Embryonic facial prominence (tissue), 1 donor: ENCODE results near the gene DBN1.
"Not testable (repeated sequence)": the region's sequence is repeated elsewhere in the genome, so short reads cannot be mapped to it uniquely, and the experiment has no call there.

Experiments
- DNase-seq: peaks from one replicate; pipeline ENCODE4 v3.0.0-alpha.2; 2016; ENCODE audit errors: extremely low spot score

DBN1 gene

DNA sequence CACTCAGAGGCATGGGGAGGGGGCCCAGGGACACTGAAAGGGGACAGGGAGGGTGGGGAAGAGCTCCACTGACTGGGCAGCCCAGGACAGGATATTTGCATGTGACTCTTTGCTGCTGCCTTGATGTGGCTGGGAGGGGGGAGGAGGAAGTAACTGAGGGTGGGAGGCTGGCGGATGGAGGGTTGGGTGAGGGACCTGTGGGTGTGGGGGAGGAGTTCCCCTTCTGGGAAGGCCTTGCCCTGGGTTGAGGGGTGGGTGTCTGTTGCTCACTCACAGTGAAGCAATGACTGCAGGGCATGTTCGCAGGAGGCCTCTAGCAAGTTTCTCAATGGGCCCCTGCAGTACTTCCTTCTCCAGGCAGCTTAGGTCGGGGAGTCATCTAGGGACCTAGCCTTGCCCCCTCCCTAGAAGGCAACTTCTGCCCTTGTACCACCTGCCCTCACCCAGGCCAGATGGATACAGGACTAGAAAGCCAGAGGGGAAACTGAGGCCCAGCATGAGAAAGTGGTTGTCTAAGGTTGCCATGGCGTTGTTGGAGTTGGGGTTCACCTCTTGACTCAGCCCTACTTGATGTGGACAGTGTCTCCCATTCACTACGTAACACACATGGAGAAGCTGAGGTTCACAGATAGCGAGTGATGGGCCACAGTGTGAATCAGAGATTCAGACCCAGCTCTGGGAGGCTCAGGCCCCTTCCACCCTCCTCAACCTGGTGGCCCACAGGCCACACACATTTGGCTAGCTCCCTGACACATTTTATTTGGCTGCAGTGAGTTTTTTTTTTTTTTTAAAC is 44.0 kb downstream of the DBN1 start:
- no peak for DNase-seq

DNA sequence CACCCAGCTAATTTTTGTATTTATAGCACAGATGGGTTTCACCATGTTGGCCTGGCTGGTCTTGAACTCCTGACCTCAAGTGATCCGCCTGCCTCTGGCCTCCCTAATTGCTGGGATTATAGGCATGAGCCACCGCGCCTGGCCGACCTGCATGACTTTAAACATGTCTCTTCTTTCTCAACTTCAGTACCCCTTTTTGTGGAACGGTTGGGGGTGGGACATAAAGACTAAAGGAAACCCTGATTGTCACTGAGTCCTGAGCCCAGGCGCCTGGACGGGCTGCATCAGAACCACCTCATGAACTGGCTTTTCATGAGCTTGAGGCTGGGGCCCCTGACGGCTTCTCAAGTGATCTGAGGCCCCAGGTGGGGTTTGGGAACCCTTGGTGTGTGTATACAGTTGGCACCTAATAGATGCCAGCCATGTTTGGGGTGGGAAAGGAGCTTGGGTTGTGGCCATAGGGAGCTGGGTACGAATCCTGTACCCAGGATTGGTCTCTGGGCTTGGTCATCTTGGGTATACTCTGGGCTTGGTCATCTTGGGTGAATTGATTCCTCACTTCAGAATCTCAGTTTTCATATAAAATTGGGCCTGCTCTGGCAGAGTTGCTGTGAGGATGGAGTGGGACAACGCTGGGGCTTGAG is 44.7 kb downstream of the DBN1 start:
- no peak for DNase-seq

DNA sequence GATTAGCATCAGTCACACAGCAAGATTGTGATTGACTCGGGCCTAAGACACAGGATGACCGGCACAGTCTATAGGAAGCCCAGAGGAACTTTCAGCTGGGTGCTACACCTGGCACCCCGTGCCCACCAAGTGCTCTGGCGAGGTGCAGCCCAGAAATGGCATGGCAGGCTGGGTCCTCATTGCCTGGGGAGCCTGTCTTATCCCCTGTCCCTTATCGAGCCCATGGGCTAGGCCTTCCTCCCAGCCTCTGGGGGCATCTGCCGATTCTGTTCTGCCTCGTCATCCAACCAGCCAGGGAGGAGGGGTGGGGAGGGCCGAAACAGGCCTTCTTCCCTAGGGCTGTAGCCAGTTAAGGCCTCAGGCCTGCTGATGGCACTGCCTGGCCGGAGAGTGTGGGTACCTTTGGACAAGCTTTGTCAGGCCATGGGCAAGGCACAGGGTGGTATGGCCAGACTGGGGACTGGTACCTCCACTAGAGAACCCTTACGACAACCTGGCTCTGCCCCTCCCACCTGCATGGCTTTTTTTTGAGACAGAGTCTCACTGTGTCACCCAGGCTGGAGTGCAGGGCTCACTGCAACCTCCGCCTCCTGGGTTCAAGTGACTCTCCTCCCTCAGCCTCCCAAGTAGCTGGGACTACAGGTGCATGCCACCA is 45.4 kb downstream of the DBN1 start:
- no peak for DNase-seq

DNA sequence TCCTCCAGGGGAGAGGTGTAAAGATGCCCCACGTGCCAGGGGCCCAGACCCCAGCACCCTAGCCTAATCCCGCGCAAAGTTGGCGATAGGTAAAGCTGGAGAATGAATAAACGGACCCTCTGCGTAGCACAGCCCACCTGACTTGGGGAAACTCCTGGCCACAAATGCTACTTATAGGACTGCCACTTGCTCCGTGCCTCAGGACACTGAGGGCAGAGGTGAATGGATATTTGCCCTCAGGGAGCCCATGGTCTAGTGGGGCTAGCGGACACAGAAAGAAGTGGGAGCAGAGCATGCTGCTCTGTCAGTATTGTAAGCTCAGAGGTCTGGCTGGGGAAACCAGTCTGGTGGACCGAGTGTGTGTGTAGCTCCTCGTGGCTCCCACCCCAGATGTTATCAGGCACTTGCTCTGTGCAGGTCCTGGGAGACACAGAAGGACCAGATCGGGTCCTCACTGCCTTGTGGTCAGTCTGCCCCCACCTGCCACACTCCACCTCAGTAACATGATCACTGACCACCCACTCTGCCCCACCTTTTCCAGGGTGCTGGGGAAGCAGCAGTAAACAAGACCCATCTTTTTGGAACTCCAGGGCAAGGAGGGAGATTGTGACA is 46.1 kb downstream of the DBN1 start:
- no peak for DNase-seq

DNA sequence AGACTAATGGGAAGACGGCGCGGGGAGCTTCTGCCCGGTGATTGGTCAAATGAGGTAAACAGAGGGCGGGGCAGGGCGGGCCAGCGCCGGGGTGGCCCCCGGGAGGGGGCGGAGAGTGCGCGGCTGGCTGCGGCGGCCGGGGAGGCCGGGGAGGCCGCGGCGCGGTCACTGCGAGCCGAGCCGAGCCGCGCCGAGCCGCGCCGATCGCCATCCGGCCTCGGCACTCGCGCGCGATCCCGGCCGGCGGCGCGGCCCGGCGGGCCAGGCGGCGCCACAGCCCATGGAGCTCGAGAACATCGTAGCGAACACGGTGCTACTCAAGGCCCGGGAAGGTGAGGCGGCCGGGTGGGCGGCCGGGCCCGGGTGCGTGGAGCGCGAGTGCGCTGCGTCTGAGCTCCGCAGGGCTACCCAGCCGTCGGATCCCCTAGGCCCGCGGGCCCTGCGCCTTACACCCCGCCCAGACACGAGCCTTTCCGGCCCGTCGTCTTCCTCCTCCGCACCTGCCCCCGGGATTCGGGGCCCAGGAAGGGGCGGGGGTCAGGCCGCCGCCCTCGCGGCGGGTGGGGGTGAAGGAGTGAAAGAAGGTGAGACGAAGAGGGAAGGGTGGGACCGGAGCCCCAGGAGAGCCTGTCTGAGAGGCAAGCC is 46.7 kb downstream of the DBN1 start, which contains the start of gene GRK6:
TSS of gene GRK6 (plus strand) at position 111 of the 645 bp plus-strand sequence. CDS start at position 281, 170 bp downstream.
- no peak for DNase-seq

DNA sequence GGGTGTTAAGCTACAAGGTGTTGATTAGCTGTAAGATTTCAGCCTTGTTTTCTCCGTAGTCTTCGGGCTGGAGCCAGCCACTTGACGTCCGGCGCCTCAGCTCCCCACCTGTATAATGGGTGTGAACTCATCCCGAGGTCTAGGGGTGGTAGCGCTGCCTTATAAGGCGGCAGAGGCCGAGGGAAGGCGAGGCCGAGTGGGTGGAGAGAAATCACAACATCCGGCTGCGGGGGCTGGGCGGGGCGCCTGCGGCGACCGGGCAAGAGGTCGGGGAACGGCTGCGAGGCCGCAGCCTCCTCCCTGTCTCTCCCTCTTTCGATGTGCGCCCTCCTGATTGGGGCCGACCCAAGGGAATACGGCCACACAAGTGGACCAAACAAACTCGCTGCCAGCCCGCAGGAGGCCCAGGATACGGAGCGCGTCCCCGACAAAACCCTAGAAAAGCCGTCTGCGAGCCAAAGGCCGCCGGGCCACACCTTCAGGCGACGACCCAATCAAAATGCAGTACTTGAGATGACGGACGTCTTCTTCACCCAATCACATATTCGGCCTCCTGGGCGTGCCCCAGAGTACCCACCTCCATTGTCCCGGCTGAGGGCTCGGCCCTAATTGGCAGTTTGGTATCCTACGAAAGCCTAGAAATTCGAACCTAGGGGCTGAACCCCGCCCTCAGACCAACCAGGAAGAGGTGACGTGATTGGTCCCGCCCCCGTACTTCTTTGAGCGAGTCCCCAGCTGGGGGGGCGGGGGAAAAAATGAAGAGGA is 47.5 kb downstream of the DBN1 start:
- DNase-seq, result peak; percentile 100

DNA sequence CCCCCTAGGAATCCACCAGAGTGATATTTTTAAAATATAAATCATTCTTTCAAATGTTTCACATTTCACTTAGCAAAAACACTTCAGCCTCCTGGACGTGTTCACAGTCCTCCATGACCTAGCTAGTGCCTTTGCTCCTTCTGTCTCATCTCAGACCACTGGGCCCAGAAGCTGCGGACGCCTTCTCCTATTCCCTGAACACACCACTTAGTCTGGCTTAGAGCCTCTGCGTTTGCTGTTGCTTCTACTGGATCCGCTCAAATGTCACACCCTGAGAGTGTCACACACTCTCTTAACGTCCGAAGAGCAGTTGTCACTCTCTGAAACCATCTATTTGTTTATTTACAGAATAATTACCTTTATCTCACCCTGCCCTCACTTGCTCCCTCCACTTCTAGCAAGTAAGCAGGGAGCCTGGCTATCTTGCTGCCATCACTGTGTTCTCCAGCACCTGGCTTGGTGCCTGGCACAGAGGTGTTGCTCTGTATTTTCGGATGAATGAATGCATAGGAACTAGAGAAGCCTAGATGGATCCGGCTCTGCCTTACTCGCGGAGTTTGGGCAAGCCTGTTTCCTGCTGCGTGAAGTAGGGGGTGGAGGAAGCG is 48.1 kb downstream of the DBN1 start:
- no peak for DNase-seq

DNA sequence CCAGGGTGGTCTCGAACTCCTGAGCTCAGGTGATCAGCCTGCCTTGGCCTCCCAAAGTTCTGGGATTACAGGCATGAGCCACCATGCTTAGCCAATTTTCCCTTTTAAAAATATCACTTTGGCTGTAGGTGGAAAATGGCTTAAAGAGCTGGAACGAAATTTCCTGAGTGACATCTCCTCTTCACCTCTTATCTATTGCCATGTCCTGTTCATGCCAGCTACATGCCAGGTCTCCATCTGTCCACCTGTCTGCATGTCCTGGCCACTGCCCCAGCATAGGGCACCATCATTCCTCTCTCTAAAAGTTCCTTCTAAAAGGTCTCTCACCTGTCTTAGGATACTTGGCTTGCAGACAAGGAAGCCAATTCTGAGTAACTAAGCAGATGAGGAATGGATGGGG is 49.8 kb downstream of the DBN1 start:
- no peak for DNase-seq

DNA sequence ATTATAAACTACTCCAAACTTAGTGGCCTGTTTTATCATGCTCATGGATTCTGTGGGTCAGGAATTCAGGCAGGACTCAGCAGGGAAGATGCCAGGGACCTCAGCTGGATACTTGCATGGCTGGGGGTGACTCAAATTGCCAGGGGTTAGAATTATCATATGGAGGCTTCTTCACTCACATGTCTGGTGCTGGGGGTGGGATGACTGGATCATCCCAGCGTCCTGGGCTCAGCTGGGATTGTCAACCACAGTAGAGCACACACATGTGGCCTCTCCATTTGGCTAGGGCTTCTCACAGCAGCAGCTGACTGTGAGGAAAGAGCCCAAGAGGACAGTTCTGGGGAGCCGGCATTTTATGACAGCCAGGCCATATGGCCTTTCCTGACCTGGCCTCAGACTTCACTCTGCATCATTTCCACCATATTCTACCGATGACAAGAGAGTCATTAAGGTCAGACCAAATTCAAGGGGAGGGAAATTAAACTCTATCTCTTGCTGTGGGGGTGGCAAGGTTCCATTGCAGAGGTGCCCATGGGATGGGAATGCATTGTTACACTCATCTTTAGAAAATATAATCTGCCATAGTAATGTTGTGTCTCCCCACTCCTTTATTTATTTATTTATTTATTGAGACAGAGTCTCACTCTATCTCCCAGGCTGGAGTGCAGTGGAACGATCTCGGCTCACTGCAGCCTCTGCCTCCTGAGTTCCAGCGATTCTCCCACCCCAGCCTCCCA is 52.2 kb downstream of the DBN1 start:
- no peak for DNase-seq

DNA sequence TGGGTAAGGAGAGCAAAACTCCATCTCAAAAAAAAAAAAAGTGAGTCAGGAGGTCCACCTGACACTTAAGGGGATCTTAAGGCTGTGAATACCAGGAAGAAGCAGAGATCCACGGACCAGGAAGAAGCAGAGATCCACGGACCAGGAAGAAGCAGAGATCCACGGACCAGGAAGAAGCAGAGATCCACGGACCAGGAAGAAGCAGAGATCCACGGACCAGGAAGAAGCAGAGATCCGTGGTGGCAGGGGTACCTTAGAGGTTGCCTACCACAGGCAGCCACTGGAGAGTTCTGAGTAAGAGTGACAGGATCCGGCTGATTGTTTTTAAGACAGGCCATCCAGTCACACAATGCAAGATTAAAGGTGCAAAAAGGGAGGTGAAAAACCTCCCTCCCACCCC is 53.0 kb downstream of the DBN1 start:
- DNase-seq, result not testable (repeated sequence)

DNA sequence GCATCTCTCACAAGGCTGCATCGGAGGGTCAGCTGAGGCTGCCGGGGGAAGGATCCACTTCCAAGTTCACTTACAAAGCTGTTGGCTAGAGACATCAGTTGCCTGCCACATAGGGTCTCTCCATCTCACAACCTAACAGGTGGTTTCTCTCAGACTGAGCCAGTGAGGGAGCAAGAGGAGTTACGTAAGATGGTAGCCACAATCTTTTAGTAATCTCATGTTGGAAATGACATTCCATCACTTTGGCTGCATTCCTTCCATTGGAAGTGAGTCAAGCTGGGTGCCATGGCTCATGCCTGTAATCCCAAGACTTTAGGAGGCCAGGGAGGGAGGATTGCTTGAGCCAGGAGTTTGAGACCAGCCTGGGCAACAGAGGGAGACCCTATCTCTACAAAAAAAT is 54.4 kb downstream of the DBN1 start:
- DNase-seq, result no peak

DNA sequence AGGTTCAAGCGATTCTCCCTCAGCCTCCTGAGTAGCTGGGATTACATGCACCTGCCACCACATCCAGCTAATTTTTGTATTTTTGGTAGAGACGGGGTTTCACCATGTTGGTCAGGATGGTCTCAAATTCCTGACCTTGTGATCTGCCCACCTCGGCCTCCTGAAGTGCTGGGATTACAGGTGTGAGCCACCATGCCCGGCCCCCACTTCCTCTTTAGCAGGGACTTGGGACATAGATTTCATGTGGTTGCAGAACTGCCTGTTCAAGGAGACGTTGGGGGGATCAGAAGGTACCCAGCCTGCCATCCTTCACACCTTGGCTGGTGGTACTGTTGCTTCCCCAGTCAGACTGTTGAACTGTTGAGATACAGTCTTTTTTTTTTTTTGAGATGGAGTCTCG is 56.4 kb downstream of the DBN1 start:
- not testable (repeated sequence) for DNase-seq

DNA sequence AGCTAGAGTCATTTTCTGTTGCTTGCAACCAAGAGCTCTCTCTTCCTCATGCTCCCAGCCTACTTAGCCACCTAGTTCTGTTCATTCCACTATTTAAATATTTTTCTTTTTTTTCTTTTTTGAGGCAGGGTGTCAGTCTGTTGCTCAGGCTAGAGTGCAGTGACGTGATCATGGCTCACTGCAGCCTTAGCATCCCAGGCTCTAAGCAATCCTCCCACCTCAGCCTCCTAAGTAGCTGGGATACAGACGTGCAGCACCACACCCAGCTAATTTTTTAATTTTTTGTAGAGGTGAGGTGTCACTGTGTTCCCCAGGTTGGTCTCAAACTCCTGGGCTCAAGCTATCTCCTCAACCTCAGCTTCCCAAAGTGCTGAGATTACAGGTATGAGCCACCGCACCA is 59.0 kb downstream of the DBN1 start:
- DNase-seq, result no peak

DNA sequence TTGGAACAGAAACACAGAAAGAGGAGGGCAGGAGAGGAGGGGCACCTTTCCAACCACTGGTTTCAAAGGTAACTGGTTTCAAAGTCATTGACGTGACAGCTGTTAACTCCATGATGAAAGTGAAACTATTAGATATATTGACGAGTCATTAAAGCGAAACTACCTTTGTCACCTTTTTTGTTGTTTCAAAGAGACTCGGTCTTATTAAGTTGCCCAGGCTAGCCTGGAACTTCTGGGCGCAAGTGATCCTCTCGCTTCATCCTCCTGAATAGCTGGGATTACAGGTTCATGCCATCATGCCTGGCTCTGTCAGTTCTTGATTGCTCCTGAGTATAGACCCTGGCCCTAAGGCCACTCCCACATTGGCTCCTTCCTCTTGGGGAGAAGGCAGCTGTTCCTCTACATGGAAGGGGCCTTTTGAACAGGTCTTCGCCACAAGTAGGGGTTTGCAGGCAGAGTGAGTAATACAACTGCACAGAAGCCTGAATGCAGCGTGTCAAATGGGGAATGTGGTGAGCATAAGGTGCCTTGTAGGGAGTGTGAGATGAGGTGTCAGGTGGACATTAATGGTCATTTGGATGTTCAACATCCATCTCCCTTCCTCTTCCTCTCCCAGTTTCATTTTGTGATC is 60.7 kb downstream of the DBN1 start:
- DNase-seq, result no peak

DNA sequence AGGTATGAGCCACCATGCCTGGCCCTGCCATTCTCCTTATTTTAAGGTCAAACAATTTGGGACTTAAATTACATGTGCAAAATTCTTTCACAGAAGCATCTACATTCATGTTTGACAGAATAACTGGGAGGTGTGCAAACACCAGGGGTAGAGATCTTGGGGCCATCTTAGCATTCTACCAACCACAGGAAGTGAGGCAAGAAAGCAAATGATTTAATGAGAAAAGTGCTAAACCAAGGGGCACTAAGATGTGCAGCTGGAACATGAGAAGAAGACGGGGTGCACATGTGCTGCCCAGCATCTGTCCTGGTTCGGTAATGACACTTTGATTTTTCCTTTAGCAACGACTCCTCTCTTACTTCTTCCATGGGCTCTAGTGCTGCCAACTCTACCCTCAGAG is 62.9 kb downstream of the DBN1 start:
- DNase-seq, result no peak

DNA sequence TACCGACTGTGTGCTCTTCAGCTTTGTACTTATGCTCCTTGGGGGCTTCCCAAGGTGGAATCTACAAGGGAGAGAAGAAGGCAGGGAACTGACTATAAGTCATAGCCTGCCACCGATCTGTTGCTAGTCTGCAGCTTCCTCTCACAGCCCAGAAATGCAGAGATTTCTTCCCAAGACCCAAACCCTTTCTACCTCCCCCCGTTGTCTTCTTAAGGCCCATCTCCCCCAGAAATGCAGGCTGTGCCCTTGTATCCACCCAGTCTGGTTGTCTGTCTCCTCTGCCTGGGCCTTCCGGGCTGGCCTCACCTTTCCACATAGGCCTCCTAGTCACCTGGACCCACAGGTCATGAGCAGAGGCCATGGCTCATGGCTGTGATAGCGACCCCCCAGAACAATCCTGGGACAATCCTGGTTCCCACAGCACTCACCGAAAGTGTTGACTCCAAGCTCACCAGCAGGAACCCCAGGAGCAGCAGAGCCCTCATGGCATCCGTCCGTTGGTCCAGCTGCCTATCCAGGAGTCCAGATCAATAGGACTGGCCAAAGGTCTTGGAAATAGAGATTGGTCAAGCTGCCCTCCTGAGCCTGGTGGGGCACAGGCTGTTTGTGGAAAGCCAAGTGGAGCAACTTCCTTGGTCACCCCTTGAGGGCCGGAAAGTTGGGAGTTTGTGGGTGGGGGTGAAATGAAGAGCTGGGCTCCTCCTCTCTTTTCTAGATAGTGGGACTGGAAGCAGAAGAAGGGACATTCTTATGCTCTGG is 64.2 kb downstream of the DBN1 start, which contains the start of gene F12:
TSS of gene F12 (minus strand) at position 522 of the 759 bp plus-strand sequence. CDS start at position 485, 37 bp downstream.
- no peak for DNase-seq
